Pancreas (tissue), 10 donors: ENCODE measurements around the gene WIZ. TPM values are rescaled to one million over a fixed set of nuclear protein-coding genes. Genes with fewer than 3 reads are reported as not detected.

Experiments
- ATAC-seq, 4 donors: fragments of 200-7000 bp; cut with Tn5 transposase; one replicate each; pipeline versions ENCODE4 v1.8.0 to v1.9.1; 2020; ENCODE audit warnings: mild to moderate bottlenecking in 4 of 4, moderate library complexity in 4 of 4
- DNase-seq, 6 donors: peaks; one replicate each; pipeline ENCODE4 v3.0.0-alpha.2; 2020
- FAIRE-seq: peaks from 2 replicates; lab custom pipeline; 2012; peaks lifted over from hg19 to GRCh38; lab: Jason Lieb, UNC
- H3K27ac ChIP-seq, 4 donors: fragments of 200-600 bp; sonication (generic); 1 replicate in 3 of 4; 2 replicates in 1 of 4; pipeline versions ENCODE4 v1.5.0 to v1.8.0; 2020
- H3K27me3 ChIP-seq, 4 donors: fragments of 200-600 bp; one replicate each; pipeline ENCODE4 v1.8.0; 2021
- H3K36me3 ChIP-seq, 3 donors: fragments of 200-600 bp; sonication (generic) in 1 of 3; one replicate each; pipeline versions ENCODE4 v1.5.0 to v1.8.0; 2020 to 2021
- H3K4me1 ChIP-seq, 3 donors: fragments of 200-600 bp; one replicate each; pipeline ENCODE4 v1.8.0; 2021
- H3K4me3 ChIP-seq, 4 donors: fragments of 200-600 bp; sonication (generic) in 2 of 4; one replicate each; pipeline versions ENCODE4 v1.5.0 to v1.8.0; 2020 to 2021
- H3K9me3 ChIP-seq, 4 donors: fragments of 200-600 bp; one replicate each; pipeline ENCODE4 v1.8.0; 2021
- WGBS, 2 donors: extraction: QIAGEN DNeasy Blood & Tissue Kit; methylation state at CpG; one replicate each; pipeline ENCODE4 v1.1.7; 2013; 5-methylcytosine and 5-hydroxymethylcytosine counted together
- intact Hi-C, 3 donors: fragments of 100-400 bp; cut with DNase I; formaldehyde crosslinking; loops; one replicate each; pipeline versions ENCODE4 v1.11.1 to v1.14.2; 2022
- polyA plus RNA-seq, 2 donors: library from polyadenylated mRNA; stranded (reverse); fragments of 200-250 nt; gene quantifications; one replicate each; pipeline ENCODE4 v1.2.3, GENCODE V29; 2013
- total RNA-seq, 6 donors: library from RNA; stranded (reverse); fragmentation: NEBNext Ultra II Directional in 4 of 6; extraction: Animal tissue kit (Norgen Biotek cat#: 25700) in 4 of 6; gene quantifications; one replicate each; pipeline versions ENCODE4 v1.2.1 to v1.2.4, GENCODE V29; 2021 to 2023
- TF ChIP-seq, protein P1 (sequence below), 4 donors: fragments of 200-600 bp; sonication (generic) in 3 of 4; IDR thresholded peaks; one replicate each; pipeline versions ENCODE4 v1.5.0 to v1.8.0; 2021; ENCODE audit warnings: antibody characterized with exemption in 4 of 4
- donor health status: healthy with polysubstance abuse.
- donor health status: DM: no; HTN: no; CAD: no; lungs with moderate emphysema.
- donor health status: DM: no; HTN: no; CAD: no.
- donor health status: control.
- donor health status: control.
- donor health status: Bipolar disorder and iron deficiency.
- donor health status: DM: yes; HTN: yes; CAD: no.
- donor health status: DM: no; HTN: no; CAD: no.
- donor health status: DM: no; HTN: no; CAD: no.
- donor health status: DM: yes; HTN: yes; CAD: no.

Gene WIZ
- total and polyA plus RNA-seq, 8 donors, result 11.0 to 23.2 (median 16.0) TPM

DNA sequence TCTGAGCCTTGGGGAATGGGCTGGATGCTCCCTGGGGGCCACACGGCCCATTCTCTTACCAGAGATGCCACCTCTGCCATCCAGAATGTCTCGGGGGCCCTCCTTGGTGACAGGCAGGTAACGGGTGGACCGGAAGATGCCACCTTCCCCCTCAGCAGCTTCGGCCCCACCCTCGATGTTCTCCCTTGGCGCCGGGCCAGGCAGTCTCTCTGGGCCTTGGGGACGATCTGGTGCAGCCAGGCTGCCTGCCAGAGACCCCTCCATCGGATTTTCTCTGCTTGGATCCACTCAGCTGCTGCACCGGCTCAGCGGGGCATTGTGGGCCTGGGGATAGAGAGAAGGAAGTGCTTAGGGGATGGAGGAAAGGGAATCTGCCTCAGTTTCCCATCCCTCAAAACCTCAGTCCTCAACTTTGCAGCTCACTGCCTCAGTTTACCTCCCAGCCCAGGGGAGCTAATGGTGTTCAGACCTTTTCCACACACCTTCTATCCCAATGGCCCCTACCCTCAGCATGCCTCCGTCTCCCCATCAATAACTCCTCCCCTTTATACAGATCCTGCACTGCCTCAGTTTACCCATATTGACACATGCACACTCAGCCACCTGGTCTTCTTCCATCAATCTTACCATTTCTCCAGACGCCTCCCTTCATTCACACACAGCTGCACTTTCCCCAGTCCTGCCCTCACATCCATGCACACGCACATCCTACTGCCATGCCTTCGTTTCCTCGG is 1.5 kb downstream of the WIZ start:
- Histone ChIP-seq H3K27me3 (no peaks in the 10 kb centered on the region), H3K36me3 (no peaks in the 10 kb centered on the region), H3K9me3 (no peaks in the 10 kb centered on the region), H3K27ac (no peak overlapping the region), H3K4me1 (peaks cover 0 to 6% (median 6%) of the 10 kb centered on the region in 3 donors), H3K4me3 (no peak overlapping the region)
- no peak for ATAC-seq
- intact Hi-C loops, result no loop called here
- FAIRE-seq, result no peak
- WGBS, 2 donors, result 53 to 59% methylated on average over 17 of the region's 17 CpGs
- TF ChIP-seq, protein P1, sequence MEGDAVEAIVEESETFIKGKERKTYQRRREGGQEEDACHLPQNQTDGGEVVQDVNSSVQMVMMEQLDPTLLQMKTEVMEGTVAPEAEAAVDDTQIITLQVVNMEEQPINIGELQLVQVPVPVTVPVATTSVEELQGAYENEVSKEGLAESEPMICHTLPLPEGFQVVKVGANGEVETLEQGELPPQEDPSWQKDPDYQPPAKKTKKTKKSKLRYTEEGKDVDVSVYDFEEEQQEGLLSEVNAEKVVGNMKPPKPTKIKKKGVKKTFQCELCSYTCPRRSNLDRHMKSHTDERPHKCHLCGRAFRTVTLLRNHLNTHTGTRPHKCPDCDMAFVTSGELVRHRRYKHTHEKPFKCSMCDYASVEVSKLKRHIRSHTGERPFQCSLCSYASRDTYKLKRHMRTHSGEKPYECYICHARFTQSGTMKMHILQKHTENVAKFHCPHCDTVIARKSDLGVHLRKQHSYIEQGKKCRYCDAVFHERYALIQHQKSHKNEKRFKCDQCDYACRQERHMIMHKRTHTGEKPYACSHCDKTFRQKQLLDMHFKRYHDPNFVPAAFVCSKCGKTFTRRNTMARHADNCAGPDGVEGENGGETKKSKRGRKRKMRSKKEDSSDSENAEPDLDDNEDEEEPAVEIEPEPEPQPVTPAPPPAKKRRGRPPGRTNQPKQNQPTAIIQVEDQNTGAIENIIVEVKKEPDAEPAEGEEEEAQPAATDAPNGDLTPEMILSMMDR (IDR thresholded peaks at IDR 0.05), result no peak
- DNase-seq, result peak in 2 of 6 donors; percentile 70 to 80

DNA sequence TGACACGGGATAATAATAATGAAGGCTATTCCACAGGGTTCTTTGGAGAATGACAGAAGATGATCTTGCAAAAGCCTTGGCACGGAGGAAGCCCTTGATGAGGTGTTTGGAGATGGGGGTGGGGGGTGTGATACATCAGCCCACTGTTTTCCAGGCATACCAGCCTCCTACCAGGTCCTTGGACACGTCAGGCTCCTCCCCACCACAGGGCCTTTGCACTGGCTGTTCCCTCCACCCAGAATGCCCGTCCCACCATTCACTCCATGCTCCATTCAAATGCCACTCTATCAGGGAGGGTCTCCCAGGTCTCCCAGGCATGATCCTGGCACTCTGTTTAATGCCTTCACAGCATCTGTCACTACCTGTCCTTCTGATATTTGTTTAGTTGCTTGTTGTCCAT is 2.7 kb downstream of the WIZ start:
- no peak overlapping the region for H3K4me3 ChIP-seq
- 77 to 89% methylated on average over 4 of the region's 4 CpGs for WGBS, 2 donors
- intact Hi-C loops, result no loop called here
- H3K27me3 ChIP-seq, result no peaks in the 10 kb centered on the region
- TF ChIP-seq, protein P1 (IDR thresholded peaks at IDR 0.05), result no peak
- FAIRE-seq (no peak), DNase-seq (no peak), ATAC-seq (no peak)
- H3K4me1 ChIP-seq, result no peaks in the 10 kb centered on the region
- no peaks in the 10 kb centered on the region for H3K36me3 ChIP-seq
- no peaks in the 10 kb centered on the region for H3K9me3 ChIP-seq
- H3K27ac ChIP-seq, result no peak overlapping the region

DNA sequence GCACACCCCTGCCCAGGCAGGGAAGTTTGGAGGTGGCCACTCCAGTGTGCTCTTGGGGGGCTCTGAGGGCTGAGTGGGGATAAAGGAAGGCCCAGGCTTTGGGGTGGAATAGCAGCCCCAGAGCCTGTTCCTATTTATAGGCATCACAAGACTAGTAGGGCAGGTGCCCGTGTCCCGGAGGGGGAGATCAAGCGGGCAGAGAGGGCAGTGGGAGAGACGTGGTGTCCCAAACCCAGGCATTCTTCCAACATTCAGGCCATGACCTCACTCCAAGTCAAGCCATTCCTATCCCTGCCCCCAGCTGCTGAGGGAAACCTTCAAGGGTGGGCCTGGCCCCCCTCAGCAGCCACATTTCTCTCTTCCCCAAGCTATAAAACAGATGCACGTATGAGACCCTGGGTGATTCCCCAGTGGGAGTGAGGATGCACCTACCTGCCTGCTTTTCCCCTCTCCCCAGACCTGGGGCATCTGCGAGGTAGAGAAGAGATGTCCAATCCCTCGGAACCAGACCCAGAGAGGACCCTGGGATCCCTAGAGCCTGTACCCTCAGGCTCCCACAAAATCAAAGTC is 3.9 kb downstream of the WIZ start:
- H3K27ac ChIP-seq, result no peak overlapping the region
- intact Hi-C loops, result no loop called here
- no peaks in the 10 kb centered on the region for H3K27me3 ChIP-seq
- DNase-seq, result no peak
- no peaks in the 10 kb centered on the region for H3K36me3 ChIP-seq
- H3K9me3 ChIP-seq, result no peaks in the 10 kb centered on the region
- TF ChIP-seq, protein P1 (IDR thresholded peaks at IDR 0.05), result no peak
- no peaks in the 10 kb centered on the region for H3K4me1 ChIP-seq
- no peak for FAIRE-seq
- ATAC-seq, result no peak
- WGBS, 2 donors, result 56 to 59% methylated on average over 7 of the region's 7 CpGs
- H3K4me3 ChIP-seq, result no peak overlapping the region

DNA sequence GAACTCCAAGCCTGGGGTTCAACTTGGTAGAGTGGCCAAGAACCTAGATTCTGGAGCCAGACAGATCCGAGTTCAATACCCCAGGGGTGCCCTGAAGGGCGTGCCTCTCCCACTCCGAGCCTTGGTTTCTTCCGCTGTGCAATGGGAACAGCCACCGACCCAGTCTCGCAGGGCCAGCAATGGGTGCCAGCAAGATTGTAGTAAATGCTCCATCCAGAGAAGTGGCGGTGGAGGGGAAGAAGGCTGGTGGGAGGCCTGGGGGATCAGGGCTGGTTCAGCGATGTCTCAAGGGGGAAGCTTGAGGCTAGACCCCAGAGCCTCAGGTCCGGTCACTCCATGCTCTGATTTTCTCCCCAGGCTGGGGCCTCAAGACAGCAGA is 4.5 kb downstream of the WIZ start:
- no peak for FAIRE-seq
- no peak for DNase-seq
- 88 to 91% methylated on average over 9 of the region's 9 CpGs for WGBS, 2 donors
- H3K27ac ChIP-seq, result no peak overlapping the region
- no peak for ATAC-seq
- TF ChIP-seq, protein P1 (IDR thresholded peaks at IDR 0.05), result no peak
- intact Hi-C loops, result no loop called here
- no peaks in the 10 kb centered on the region for H3K36me3 ChIP-seq
- no peak overlapping the region for H3K4me3 ChIP-seq
- no peaks in the 10 kb centered on the region for H3K27me3 ChIP-seq
- H3K4me1 ChIP-seq, result no peaks in the 10 kb centered on the region
- no peaks in the 10 kb centered on the region for H3K9me3 ChIP-seq
